ENCODE results near the gene ZSCAN18. TPM values are rescaled to one million over a fixed set of nuclear protein-coding genes. Genes with fewer than 3 reads are reported as not detected.

The ZSCAN18 gene
- total RNA-seq, 1 donor from 2014 or later: 2.0 TPM

GRCh38 chr19:58067240-58067912 is 30.7 kb downstream of the ZSCAN18 start:
- Mint-ChIP-seq H3K36me3 (ENCODE audit: low read depth) (no peaks in the 10 kb centered on the region), H3K27ac (peak overlapping the region; percentile 18), H3K9me3 (peaks cover 71% of the 10 kb centered on the region), H3K27me3 (ENCODE audit: insufficient read depth) (no peaks in the 10 kb centered on the region), H3K4me1 (ENCODE audit: low read depth) (no peaks in the 10 kb centered on the region), H3K4me3 (no peak overlapping the region)
- intact Hi-C loops (cut with micrococcal nuclease): no loop called here
- DNase-seq (ENCODE audit: low spot score): no peak

GRCh38 chr19:58063712-58064111 is 34.3 kb downstream of the ZSCAN18 start:
- H3K9me3 Mint-ChIP-seq: peaks cover 63% of the 10 kb centered on the region
- H3K27me3 Mint-ChIP-seq (ENCODE audit: insufficient read depth): no peaks in the 10 kb centered on the region
- no peaks in the 10 kb centered on the region for H3K36me3 Mint-ChIP-seq (ENCODE audit: low read depth)

DNA sequence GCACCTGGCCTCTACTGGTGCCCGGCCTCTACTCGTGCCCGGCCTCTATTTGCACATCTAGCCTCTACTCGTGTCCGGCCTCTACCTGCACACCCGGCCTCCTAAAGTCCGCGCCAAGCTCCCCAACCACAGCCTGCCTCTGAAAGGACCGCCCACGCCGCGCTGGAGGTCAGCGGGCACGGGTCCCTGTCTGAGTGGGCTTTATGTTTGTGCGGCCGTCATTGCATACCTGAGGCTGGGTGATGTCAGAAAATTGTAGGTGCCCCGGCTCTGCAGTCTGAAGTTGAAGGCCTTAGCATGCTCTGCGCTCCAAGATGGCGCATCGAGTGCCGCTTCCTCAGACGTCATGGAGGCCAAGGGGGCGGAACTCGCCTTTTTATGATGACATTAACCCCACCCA is 37.8 kb downstream of the ZSCAN18 start:
- Mint-ChIP-seq H3K9me3 (peaks cover 52% of the 10 kb centered on the region), H3K36me3 (ENCODE audit: low read depth) (no peaks in the 10 kb centered on the region), H3K4me1 (ENCODE audit: low read depth) (no peaks in the 10 kb centered on the region), H3K27ac (no peak overlapping the region), H3K4me3 (no peak overlapping the region), H3K27me3 (ENCODE audit: insufficient read depth) (no peaks in the 10 kb centered on the region)
- DNase-seq (ENCODE audit: low spot score): no peak
- intact Hi-C loops (cut with micrococcal nuclease): no loop called here

More at GRCh38 chr19:58063712-58064111, 34.3 kb downstream of the ZSCAN18 start:
- no peak overlapping the region for H3K4me3 Mint-ChIP-seq
- intact Hi-C loops (cut with micrococcal nuclease): no loop called here
- DNase-seq (ENCODE audit: low spot score): no peak
- H3K4me1 Mint-ChIP-seq (ENCODE audit: low read depth): no peaks in the 10 kb centered on the region
- no peak overlapping the region for H3K27ac Mint-ChIP-seq

DNA sequence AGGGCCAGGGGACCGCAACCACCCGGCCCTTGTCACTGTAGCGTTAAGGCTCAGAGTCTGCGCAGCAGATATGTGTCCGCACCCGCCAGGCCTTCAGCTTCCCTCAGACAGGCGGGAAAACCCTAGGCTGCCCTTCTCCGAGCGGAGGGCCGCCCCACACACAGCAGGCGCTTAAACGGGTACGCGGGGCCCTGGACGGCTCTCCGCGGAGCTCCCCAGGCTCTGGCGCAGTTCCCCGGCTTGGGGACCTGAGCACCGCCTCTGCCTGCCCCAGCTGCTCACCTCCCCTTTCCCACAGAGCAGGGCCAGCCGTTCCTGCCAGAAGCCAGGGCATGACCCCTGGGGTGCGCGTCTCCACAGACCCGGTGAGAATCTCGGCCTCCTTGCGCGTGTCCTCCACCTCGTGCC is 38.4 kb downstream of the ZSCAN18 start:
- no peaks in the 10 kb centered on the region for H3K36me3 Mint-ChIP-seq (ENCODE audit: low read depth)

DNA sequence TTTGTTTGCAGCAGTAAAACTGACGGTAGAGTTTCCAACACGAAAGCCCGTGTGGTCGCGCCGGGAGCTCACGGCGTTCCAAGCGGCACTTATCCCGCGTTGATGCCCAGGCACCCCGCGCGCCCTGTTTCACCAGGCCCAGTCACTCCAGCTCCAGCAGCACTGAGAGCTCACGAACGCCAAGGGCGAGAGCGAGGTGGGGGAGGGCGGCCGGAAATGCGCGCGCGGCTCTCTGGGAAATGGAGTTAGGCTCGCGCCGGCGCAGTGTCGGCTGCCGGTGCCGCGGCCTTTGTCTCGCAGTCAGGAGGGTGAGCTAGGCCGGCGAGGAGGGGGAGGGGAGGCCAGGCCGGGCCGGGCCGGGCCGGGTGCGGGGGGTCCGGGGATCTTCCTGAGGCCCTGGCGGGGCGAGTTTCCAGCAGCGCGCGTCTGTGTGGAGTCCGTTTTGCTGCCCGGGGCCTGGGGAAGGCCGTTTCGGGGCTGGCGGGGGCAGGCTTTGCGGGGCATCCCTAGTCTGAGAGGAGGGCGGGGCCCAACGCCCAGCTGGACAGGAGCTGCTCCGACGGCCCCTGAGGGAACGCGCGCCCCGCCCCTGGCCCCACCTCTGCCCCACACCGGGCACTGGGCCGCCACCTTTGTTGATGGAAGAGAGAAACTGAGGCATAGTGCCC is 38.9 kb downstream of the ZSCAN18 start, which contains the start of gene ZNF135:
TSS of gene ZNF135 (plus strand) at position 280 of the 668 bp plus-strand sequence. CDS start 721 bp downstream, outside the sequence.
- Mint-ChIP-seq H3K9me3 (peaks cover 52% of the 10 kb centered on the region), H3K27ac (no peak within 1 kb of the TSS), H3K27me3 (ENCODE audit: insufficient read depth) (no peaks in the 10 kb centered on the region), H3K4me3 (peak within 1 kb of the TSS; percentile 20), H3K36me3 (ENCODE audit: low read depth) (no peaks in the 10 kb centered on the region), H3K4me1 (ENCODE audit: low read depth) (no peaks in the 10 kb centered on the region)
- intact Hi-C loops (cut with micrococcal nuclease): no loop called here
- no peak for DNase-seq (ENCODE audit: low spot score)

More for the DNA sequence above, 38.4 kb downstream of the ZSCAN18 start:
- Mint-ChIP-seq H3K4me3 (no peak overlapping the region), H3K27me3 (ENCODE audit: insufficient read depth) (no peaks in the 10 kb centered on the region), H3K27ac (no peak overlapping the region), H3K4me1 (ENCODE audit: low read depth) (no peaks in the 10 kb centered on the region), H3K9me3 (peaks cover 51% of the 10 kb centered on the region)
- no peak for DNase-seq (ENCODE audit: low spot score)
- intact Hi-C loops (cut with micrococcal nuclease): no loop called here

DNA sequence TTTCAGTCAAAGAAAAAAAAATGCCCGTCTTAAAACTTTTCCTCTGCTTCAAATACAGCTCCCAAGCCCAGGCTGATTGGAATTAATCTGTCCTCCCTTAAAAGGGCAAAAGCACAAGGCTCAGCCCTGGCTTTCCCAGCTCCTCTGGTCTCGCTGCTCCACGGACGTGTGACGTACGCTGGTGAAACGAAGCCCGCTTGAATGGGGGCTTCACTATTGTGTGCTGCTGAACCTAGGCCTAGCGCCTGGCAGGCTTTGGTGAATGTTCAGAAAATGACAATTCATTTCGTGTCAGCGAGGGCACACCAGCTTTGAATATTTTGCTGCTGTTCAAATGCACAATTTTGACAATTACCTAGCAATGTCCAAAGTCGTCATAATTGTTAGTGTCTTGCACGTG is 39.6 kb downstream of the ZSCAN18 start:
- no peak for DNase-seq (ENCODE audit: low spot score)
- Mint-ChIP-seq H3K4me1 (ENCODE audit: low read depth) (no peaks in the 10 kb centered on the region), H3K4me3 (no peak overlapping the region), H3K9me3 (peaks cover 45% of the 10 kb centered on the region), H3K27me3 (ENCODE audit: insufficient read depth) (no peaks in the 10 kb centered on the region), H3K36me3 (ENCODE audit: low read depth) (no peaks in the 10 kb centered on the region), H3K27ac (no peak overlapping the region)
- intact Hi-C loops (cut with micrococcal nuclease): no loop called here

- DNase-seq (ENCODE audit: low spot score): no peak
- no peaks in the 10 kb centered on the region for H3K27me3 Mint-ChIP-seq (ENCODE audit: insufficient read depth)
- no peak overlapping the region for H3K27ac Mint-ChIP-seq
- H3K4me1 Mint-ChIP-seq (ENCODE audit: low read depth): no peaks in the 10 kb centered on the region
- H3K4me3 Mint-ChIP-seq: no peak overlapping the region
- H3K9me3 Mint-ChIP-seq: peaks cover 45% of the 10 kb centered on the region
- no peaks in the 10 kb centered on the region for H3K36me3 Mint-ChIP-seq (ENCODE audit: low read depth)
- intact Hi-C loops (cut with micrococcal nuclease): no loop called here
Observed at GRCh38 chr19:58056861-58057260, 41.2 kb downstream of the ZSCAN18 start.

GRCh38 chr19:58056261-58056660 is 41.8 kb downstream of the ZSCAN18 start:
- intact Hi-C loops (cut with micrococcal nuclease): no loop called here
- no peaks in the 10 kb centered on the region for H3K36me3 Mint-ChIP-seq (ENCODE audit: low read depth)
- no peak overlapping the region for H3K4me3 Mint-ChIP-seq
- H3K4me1 Mint-ChIP-seq (ENCODE audit: low read depth): no peaks in the 10 kb centered on the region
- DNase-seq (ENCODE audit: low spot score): no peak
- H3K27ac Mint-ChIP-seq: no peak overlapping the region
- no peaks in the 10 kb centered on the region for H3K27me3 Mint-ChIP-seq (ENCODE audit: insufficient read depth)
- H3K9me3 Mint-ChIP-seq: peaks cover 45% of the 10 kb centered on the region

DNA sequence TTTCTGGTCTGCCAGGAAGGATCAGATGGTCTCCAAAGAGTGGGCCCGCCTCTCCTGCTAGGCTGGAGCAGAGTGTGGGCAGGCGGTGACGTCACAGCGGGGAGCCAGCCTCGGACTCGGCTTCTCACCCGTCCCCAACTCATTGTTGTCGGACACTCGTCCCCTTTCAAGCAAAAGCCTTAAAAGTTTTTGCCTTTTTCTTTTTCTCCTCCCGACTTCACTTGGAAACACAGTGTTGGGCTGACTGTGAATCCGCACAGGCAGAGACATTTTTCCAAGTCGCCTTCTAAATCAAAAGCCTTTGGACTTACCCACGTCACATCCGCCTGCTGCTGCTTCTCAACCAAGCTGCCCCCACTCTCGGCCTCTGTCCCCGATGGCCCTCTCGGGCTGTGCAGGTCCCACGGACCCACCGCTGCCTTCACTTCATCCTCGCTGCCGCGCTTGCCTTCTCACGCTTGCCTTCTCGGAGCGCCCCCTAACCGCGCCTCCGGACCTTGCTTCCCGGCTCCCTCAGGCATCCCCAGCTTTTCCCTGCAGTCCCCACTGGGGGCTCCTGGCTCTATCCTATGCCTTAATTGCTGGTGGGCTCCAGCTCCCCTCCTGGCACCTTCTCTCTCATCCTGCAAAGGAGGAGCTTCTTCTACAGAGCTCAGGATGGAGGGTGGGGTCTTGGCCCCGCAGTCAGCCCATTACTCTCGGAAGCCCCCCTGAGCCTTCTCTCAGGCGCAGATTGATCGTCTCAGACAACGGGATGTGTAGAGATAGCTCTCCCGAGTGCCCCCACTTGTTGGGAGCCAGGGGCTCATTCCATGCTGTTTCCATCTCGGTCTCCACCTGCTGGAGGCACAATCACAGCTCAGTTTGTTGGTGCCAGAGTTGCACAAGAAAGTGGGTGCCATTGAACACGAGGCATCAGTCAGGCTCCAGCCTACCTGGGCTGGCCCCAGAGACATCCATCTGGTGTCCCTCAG is 42.8 kb downstream of the ZSCAN18 start:
- no peak for DNase-seq (ENCODE audit: low spot score)
- peaks cover 50% of the 10 kb centered on the region for H3K9me3 Mint-ChIP-seq
- intact Hi-C loops (cut with micrococcal nuclease): no loop called here
- H3K4me1 Mint-ChIP-seq (ENCODE audit: low read depth): no peaks in the 10 kb centered on the region
- H3K27me3 Mint-ChIP-seq (ENCODE audit: insufficient read depth): no peaks in the 10 kb centered on the region
- no peak overlapping the region for H3K27ac Mint-ChIP-seq
- no peaks in the 10 kb centered on the region for H3K36me3 Mint-ChIP-seq (ENCODE audit: low read depth)
- H3K4me3 Mint-ChIP-seq: no peak overlapping the region

- Mint-ChIP-seq H3K4me1 (ENCODE audit: low read depth) (no peaks in the 10 kb centered on the region), H3K27ac (no peak overlapping the region), H3K36me3 (ENCODE audit: low read depth) (peaks cover 2% of the 10 kb centered on the region), H3K9me3 (peaks cover 61% of the 10 kb centered on the region), H3K4me3 (no peak overlapping the region), H3K27me3 (ENCODE audit: insufficient read depth) (no peaks in the 10 kb centered on the region)
- no peak for DNase-seq (ENCODE audit: low spot score)
- intact Hi-C loops (cut with micrococcal nuclease): no loop called here
Observed at GRCh38 chr19:58053480-58054156, 44.4 kb downstream of the ZSCAN18 start.

- H3K9me3 Mint-ChIP-seq: peaks cover 63% of the 10 kb centered on the region
- H3K4me3 Mint-ChIP-seq: no peak overlapping the region
- intact Hi-C loops (cut with micrococcal nuclease): no loop called here
- no peak for DNase-seq (ENCODE audit: low spot score)
- peaks cover 2% of the 10 kb centered on the region for H3K36me3 Mint-ChIP-seq (ENCODE audit: low read depth)
- H3K27me3 Mint-ChIP-seq (ENCODE audit: insufficient read depth): no peaks in the 10 kb centered on the region
- H3K4me1 Mint-ChIP-seq (ENCODE audit: low read depth): no peaks in the 10 kb centered on the region
- no peak overlapping the region for H3K27ac Mint-ChIP-seq
Observed at GRCh38 chr19:58052256-58052655, 45.8 kb downstream of the ZSCAN18 start.

GRCh38 chr19:58047672-58048071 is 50.4 kb downstream of the ZSCAN18 start:
- H3K27me3 Mint-ChIP-seq (ENCODE audit: insufficient read depth): no peaks in the 10 kb centered on the region
- no peak for DNase-seq (ENCODE audit: low spot score)
- peaks cover 59% of the 10 kb centered on the region for H3K9me3 Mint-ChIP-seq
- H3K27ac Mint-ChIP-seq: no peak overlapping the region
- intact Hi-C loops (cut with micrococcal nuclease): no loop called here
- H3K4me1 Mint-ChIP-seq (ENCODE audit: low read depth): no peaks in the 10 kb centered on the region
- H3K36me3 Mint-ChIP-seq (ENCODE audit: low read depth): peaks cover 5% of the 10 kb centered on the region
- no peak overlapping the region for H3K4me3 Mint-ChIP-seq

Data from activated T-helper 1 cell treated with anti-CD3 and anti-CD28 coated beads, Interleukin-12 subunit alpha, Interleukin-12 subunit beta, Interleukin-2, Interleukin-4 antibody, amounts not matched to agents 30 ng/mL and 10 ng/mL and 1 ng/mL, durations not matched to agents 14 hours and 24 hours and 36 hours (primary cell).